ENCODE data around the gene ORC1.

Gene ORC1

DNA sequence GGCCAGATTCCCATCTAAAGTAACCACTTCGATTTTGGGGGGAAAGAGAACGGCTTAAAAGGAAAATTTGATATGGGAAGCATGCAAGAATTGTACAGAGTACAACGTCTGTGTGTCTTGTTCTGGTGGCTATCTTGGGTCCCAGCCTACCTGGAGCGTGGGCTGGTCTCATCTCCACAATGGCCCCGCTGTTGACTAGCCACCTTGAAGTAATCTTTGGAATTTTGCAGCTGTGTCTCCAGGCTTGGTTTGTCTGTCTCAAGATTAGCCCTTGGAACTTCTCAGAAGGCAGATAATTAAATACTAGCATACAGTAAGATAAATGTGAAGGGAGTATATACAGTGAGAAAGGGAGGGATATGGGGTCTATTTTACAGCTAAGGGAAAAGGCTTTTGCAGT is 37.0 kb downstream of the ORC1 start:
- DNase-seq (ENCODE audit: low read depth) = no peak
- TF ChIP-seq, protein P1, sequence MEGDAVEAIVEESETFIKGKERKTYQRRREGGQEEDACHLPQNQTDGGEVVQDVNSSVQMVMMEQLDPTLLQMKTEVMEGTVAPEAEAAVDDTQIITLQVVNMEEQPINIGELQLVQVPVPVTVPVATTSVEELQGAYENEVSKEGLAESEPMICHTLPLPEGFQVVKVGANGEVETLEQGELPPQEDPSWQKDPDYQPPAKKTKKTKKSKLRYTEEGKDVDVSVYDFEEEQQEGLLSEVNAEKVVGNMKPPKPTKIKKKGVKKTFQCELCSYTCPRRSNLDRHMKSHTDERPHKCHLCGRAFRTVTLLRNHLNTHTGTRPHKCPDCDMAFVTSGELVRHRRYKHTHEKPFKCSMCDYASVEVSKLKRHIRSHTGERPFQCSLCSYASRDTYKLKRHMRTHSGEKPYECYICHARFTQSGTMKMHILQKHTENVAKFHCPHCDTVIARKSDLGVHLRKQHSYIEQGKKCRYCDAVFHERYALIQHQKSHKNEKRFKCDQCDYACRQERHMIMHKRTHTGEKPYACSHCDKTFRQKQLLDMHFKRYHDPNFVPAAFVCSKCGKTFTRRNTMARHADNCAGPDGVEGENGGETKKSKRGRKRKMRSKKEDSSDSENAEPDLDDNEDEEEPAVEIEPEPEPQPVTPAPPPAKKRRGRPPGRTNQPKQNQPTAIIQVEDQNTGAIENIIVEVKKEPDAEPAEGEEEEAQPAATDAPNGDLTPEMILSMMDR (IDR thresholded peaks at IDR 0.05; ENCODE audit: control insufficient read depth, extremely low read depth, insufficient read depth) = no peak
- H3K4me3 ChIP-seq (ENCODE audit: low read depth, low read length) = no peak overlapping the region

DNA sequence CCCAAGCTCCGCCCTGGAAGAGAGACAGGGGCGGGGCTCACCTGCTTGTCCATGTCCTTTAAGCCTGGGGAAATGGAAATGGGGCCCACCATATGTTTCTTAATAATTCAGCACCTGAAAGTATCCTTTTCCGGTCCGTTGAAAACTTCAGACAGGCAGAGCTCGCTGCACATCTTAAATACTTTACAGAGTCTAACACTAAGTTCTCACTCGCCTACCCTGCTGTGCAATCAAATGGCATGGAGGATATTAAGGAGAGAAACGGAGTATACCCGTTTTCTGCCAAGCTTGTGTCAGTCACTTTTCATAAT is 37.8 kb downstream of the ORC1 start:
- H3K4me3 ChIP-seq (ENCODE audit: low read depth, low read length) = peak overlapping the region; percentile 78
- DNase-seq (ENCODE audit: low read depth) = no peak
- TF ChIP-seq, protein P1 (IDR thresholded peaks at IDR 0.05; ENCODE audit: control insufficient read depth, extremely low read depth, insufficient read depth) = no peak

DNA sequence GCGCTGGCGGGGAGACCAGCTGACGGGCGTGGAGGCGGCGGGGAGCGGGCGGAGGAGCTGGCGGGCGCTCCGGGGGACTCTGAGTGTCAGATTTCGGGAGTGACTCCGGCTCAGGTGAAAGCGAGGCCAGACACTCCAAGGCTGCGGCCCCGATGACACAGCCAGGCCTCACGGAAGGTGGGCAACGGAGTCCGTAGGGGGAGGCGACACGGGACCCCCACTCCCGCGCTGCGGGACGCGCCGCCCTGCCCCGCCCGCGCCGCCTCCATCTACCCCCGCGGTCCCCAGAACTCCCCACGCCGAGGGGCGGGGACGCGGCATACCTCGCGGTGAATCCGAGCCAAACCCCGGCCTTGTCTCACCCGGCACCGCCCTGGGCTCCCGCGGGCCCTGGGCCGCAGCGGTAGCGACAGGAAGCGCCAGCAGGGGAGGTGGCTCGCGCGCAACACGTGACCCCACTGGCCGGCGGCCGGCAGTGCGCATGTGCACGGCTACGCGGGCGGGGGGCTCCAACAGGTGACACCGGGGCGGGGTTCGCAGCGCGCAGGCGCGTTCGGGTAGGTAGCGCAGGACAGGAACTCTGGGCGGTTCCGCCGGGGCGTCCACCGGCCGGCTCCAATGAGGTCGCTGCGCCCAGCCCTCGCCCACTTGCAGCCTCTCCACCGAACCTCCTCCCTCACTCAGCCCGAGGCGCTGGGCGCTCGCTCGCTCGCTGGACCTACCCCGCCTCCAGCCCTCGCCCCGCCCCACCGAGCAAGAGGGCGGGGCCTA is 38.3 kb downstream of the ORC1 start, which contains the start of gene CC2D1B:
CC2D1B (minus strand) TSS at position 460 of the 771 bp plus-strand sequence. CDS start 1,585 bp downstream, outside the sequence.
- peak within 1 kb of the TSS; percentile 78 for H3K4me3 ChIP-seq (ENCODE audit: low read depth, low read length)
- TF ChIP-seq, protein P1 (IDR thresholded peaks at IDR 0.05; ENCODE audit: control insufficient read depth, extremely low read depth, insufficient read depth) = no peak
- DNase-seq (ENCODE audit: low read depth) = peak; percentile 97

DNA sequence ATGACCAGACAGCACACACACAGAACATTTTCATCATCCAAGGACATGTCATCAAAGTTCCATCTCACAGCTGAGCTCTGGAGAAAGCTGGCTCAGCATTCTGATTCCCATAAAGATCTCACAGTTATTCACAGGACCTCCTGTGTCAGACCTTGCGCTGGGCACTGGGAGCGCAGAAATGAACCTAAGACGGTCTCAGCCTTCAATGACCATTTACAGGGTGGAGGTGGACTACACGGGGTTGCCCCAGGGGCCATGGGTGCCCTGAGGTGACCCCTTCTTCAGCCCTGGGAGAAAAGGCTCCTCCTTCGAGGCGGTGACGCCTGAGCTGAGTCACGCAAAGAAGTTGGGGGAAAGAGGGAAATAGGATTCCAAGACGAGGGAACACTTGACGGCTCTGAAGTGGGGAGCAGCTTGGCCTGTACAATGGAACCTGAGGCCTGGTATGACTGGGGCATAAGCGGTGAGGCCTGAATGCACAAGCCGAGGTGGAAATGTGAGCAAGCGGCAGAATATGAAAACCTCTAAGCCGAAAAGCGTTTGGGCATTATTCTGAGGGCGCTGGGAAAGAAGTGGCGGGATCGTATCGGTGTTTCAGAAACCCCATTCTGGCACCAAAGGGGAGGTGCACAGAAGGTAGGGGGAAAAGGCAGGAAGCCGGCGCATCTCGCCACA is 39.0 kb downstream of the ORC1 start:
- TF ChIP-seq, protein P1 (IDR thresholded peaks at IDR 0.05; ENCODE audit: control insufficient read depth, extremely low read depth, insufficient read depth) = no peak
- peak overlapping the region; percentile 78 for H3K4me3 ChIP-seq (ENCODE audit: low read depth, low read length)
- peak; percentile 17 for DNase-seq (ENCODE audit: low read depth)

DNA sequence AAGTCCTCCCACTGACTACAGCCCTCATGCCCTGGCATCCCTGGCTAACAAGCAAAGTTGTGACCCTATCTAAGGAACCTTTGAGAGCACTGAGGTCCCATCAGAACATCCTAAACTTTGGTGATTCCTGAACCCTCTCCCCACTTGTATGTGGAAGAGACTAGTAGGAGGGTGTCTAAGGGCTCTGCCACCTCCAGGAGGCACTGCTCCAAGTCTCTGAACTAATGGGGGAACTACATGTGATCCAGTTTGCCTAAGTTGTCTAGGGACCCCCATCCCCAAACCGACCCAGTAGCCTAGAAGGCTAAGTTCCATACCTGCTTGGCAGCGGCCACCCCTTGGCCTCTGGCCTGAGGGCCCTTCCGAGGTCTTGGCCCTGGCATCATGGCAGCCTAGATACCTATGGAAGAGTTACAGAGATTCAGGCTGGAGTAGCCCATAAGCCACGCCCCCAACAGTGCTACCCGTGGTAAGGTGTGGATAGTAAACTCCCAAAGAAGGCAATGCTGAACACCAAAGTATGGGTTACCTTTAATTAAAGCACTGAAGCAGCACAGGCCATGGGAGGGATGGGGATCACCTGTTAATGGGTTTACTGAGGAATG is 39.9 kb downstream of the ORC1 start:
- peak overlapping the region; percentile 78 for H3K4me3 ChIP-seq (ENCODE audit: low read depth, low read length)
- TF ChIP-seq, protein P1 (IDR thresholded peaks at IDR 0.05; ENCODE audit: control insufficient read depth, extremely low read depth, insufficient read depth) = no peak
- DNase-seq (ENCODE audit: low read depth) = no peak

DNA sequence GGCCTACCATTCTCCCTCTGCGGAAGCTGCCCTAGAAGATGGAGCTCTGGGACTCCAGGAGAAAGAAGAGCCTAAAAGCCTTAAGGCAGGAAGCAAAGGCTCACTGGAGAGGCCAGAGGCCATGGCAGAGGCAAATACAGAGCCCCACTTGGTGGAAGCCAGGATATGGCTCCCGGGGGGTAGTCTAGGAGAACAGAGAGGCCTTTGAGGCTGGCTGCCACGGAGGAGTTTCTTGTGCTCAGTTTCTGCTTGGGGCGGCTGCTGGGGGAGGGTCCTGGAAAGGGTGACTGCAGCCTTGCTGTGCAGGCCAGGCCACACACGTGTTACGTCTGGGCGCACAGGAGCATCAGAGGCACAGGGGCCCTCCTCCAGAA is 43.6 kb downstream of the ORC1 start:
- no peak overlapping the region for H3K4me3 ChIP-seq (ENCODE audit: low read depth, low read length)
- DNase-seq (ENCODE audit: low read depth) = no peak
- TF ChIP-seq, protein P1 (IDR thresholded peaks at IDR 0.05; ENCODE audit: control insufficient read depth, extremely low read depth, insufficient read depth) = no peak
